Caki2 (cell line): ENCODE results near the gene MORC3. TPM values are rescaled to one million over a fixed set of nuclear protein-coding genes. Genes with fewer than 3 reads are reported as not detected.
"Not testable (repeated sequence)": the region's sequence is repeated elsewhere in the genome, so short reads cannot be mapped to it uniquely, and the experiment has no call there.

Experiments
- DNase-seq: peaks from one replicate; pipeline ENCODE4 v3.0.0-alpha.2; 2015; ENCODE audit warnings: low read depth
- in situ Hi-C: cut with HindIII; loops from 2 replicates; pipeline ENCODE4 v1.10.0; 2016; ENCODE audit warnings: low sequenced_read_pairs, low pct_unique_long_range_greater_than_20kb, mixed read lengths
- total RNA-seq: library from RNA; depleted of rRNA; stranded (reverse); fragments of >200 nt; shearing (Covaris generic); gene quantifications from 2 replicates; pipeline ENCODE4 v1.2.3, GENCODE V29; 2014; ENCODE audit warnings: low replicate concordance; rRNA removed

MORC3 gene
- 14.4 and 19.2 TPM in 2 replicates for total RNA-seq

GRCh38 chr21:36319767-36320420, at the start of gene MORC3:
MORC3 (plus strand) TSS chr21:36320197; CDS start chr21:36320265, 68 bp downstream.
- in situ Hi-C loops: no loop called here
- peak; percentile 100 for DNase-seq

GRCh38 chr21:36270786-36271695, 49.0 kb upstream of the MORC3 start:
- in situ Hi-C loops, DNase-seq: not testable (repeated sequence)

- no peak for DNase-seq
- in situ Hi-C loops: no loop called here
These were observed 45.9 kb upstream of the MORC3 start for GRCh38 chr21:36274128-36274527.

- DNase-seq: no peak
- in situ Hi-C loops: no loop called here
These were observed 37.3 kb upstream of the MORC3 start for GRCh38 chr21:36282568-36283230.

GRCh38 chr21:36283231-36283622, 36.8 kb upstream of the MORC3 start:
- DNase-seq, in situ Hi-C loops: not testable (repeated sequence)

GRCh38 chr21:36288651-36289243, 31.2 kb upstream of the MORC3 start:
- in situ Hi-C loops: no loop called here
- DNase-seq: no peak

- no peak for DNase-seq
- in situ Hi-C loops: no loop called here
These were observed 28.5 kb upstream of the MORC3 start for GRCh38 chr21:36291509-36291908.

GRCh38 chr21:36297406-36297937, 22.5 kb upstream of the MORC3 start:
- no peak for DNase-seq
- in situ Hi-C loops: no loop called here

GRCh38 chr21:36297938-36298572, 21.9 kb upstream of the MORC3 start:
- no peak for DNase-seq
- in situ Hi-C loops: no loop called here

- DNase-seq: no peak
- in situ Hi-C loops: no loop called here
These were observed 13.0 kb upstream of the MORC3 start for GRCh38 chr21:36306872-36307534.

- in situ Hi-C loops: no loop called here
- no peak for DNase-seq
These were observed 10.0 kb upstream of the MORC3 start for GRCh38 chr21:36310016-36310415.

GRCh38 chr21:36313446-36313845, 6.6 kb upstream of the MORC3 start:
- in situ Hi-C loops, DNase-seq: not testable (repeated sequence)

GRCh38 chr21:36316045-36316444, 4.0 kb upstream of the MORC3 start:
- DNase-seq, in situ Hi-C loops: not testable (repeated sequence)

- DNase-seq: no peak
- in situ Hi-C loops: no loop called here
These were observed 3.0 kb upstream of the MORC3 start for GRCh38 chr21:36316872-36317484.

GRCh38 chr21:36319406-36319766, 611 bp upstream of the MORC3 start:
- in situ Hi-C loops, DNase-seq: not testable (repeated sequence)

- in situ Hi-C loops: no loop called here
- peak; percentile 85 for DNase-seq
These were observed 676 bp downstream of the MORC3 start for GRCh38 chr21:36320421-36321324.
